ENCODE data around the gene AK4.

The AK4 gene

DNA sequence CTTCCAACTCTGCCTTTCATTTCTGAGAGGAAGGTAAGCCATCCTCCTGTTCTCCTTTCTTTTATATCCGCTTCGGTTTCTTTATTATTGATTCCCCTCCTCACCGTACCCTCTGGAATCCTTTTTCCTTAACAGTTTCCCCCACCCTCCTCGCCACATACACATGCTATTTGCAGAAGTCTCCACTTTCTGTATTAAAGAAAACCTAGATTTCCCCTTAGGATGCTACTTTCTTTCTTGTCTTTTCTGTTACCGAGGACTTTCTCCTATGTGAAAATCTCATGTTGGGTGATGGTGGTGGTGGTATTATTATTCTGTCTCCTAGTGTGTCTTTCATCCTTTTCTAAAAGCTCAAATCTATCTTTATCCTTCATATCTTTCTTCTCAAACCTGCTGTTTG is 62.3 kb downstream of the AK4 start:
- TF ChIP-seq BHLHE40 (IDR thresholded peaks at IDR 0.05; ENCODE audit: borderline replicate concordance) = no peak
- no peak for TF ChIP-seq LEF1 (IDR thresholded peaks at IDR 0.05; ENCODE audit: borderline replicate concordance)
- no peak for TF ChIP-seq L3MBTL2 (conservative IDR thresholded peaks at IDR 0.05)
- no peak for TF ChIP-seq ARNT (IDR thresholded peaks at IDR 0.05)
- TF ChIP-seq FOXM1 (IDR thresholded peaks at IDR 0.05; ENCODE audit: borderline replicate concordance) = no peak
- no peak for TF ChIP-seq CTBP1 (IDR thresholded peaks at IDR 0.05; ENCODE audit: borderline replicate concordance)
- no peak for TF ChIP-seq HDGF (IDR thresholded peaks at IDR 0.05; ENCODE audit: borderline replicate concordance)
- CTCF ChIA-PET = interaction anchor here (1.6 kb wide), 1 partner anchor 11 kb away, joined by 3 read pairs; no protein-coding TSS in a partner anchor
- DNase-seq (ENCODE audit: extremely low spot score) = no peak
- POLR2A ChIA-PET = no interaction called here

DNA sequence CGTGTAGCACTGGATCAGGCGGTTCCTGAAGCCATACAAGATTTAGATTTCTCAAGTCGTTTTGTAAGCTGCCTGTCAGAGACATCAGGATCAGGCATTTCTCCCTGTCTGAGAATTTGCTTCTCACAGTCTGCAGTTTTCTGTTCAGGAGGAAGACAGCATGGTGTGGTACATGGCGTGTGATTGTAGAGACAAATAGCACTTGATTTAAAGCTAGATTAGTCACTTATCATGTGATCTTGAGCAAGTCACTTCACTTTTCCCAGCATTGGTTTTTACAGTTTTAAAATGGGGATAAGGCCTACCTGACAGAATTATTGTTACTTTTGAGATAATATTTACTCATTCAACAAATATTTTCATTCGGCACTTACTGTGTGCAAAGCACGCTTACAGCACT is 63.3 kb downstream of the AK4 start:
- TF ChIP-seq SP1 (IDR thresholded peaks at IDR 0.05) (no peak), HDGF (IDR thresholded peaks at IDR 0.05; ENCODE audit: borderline replicate concordance) (no peak), PKNOX1 (IDR thresholded peaks at IDR 0.05) (no peak), CTBP1 (IDR thresholded peaks at IDR 0.05; ENCODE audit: borderline replicate concordance) (no peak), FOXM1 (IDR thresholded peaks at IDR 0.05; ENCODE audit: borderline replicate concordance) (no peak), ARNT (IDR thresholded peaks at IDR 0.05) (no peak), NFRKB (IDR thresholded peaks at IDR 0.05) (no peak), BHLHE40 (IDR thresholded peaks at IDR 0.05; ENCODE audit: borderline replicate concordance) (no peak), FOXA1 (IDR thresholded peaks at IDR 0.05) (no peak), FOXK2 (IDR thresholded peaks at IDR 0.05) (no peak)
- DNase-seq (ENCODE audit: extremely low spot score) = no peak
- CTCF ChIA-PET = interaction anchor here (0.7 kb wide), 1 partner anchor 84 kb away, joined by 3 read pairs; no protein-coding TSS in a partner anchor
- POLR2A ChIA-PET = no interaction called here

GRCh38 chr1:65213271-65214023 is 65.4 kb downstream of the AK4 start:
- TF ChIP-seq LEF1 (IDR thresholded peaks at IDR 0.05; ENCODE audit: borderline replicate concordance) = no peak
- no peak for TF ChIP-seq ARNT (IDR thresholded peaks at IDR 0.05)
- TF ChIP-seq PKNOX1 (IDR thresholded peaks at IDR 0.05) = no peak
- no peak for TF ChIP-seq L3MBTL2 (conservative IDR thresholded peaks at IDR 0.05)
- no peak for TF ChIP-seq ELF4 (IDR thresholded peaks at IDR 0.05)
- no peak for DNase-seq (ENCODE audit: extremely low spot score)
- POLR2A ChIA-PET = no interaction called here
- CTCF ChIA-PET = interaction anchor here (0.6 to 1.1 kb wide), 4 partner anchors 18 to 1055 kb away, joined by 3 read pairs; no protein-coding TSS in a partner anchor

- ChIA-PET POLR2A (no interaction called here), CTCF (interaction anchor here (0.6 kb wide), 1 partner anchor 473 kb away, joined by 3 read pairs; no protein-coding TSS in a partner anchor)
- DNase-seq (ENCODE audit: extremely low spot score) = no peak
- TF ChIP-seq L3MBTL2 (conservative IDR thresholded peaks at IDR 0.05) (no peak), PKNOX1 (IDR thresholded peaks at IDR 0.05) (no peak), BHLHE40 (IDR thresholded peaks at IDR 0.05; ENCODE audit: borderline replicate concordance) (no peak), SUZ12 (IDR thresholded peaks at IDR 0.05) (no peak), SP1 (IDR thresholded peaks at IDR 0.05) (no peak), ELF4 (IDR thresholded peaks at IDR 0.05) (no peak), CTBP1 (IDR thresholded peaks at IDR 0.05; ENCODE audit: borderline replicate concordance) (no peak), NFRKB (IDR thresholded peaks at IDR 0.05) (no peak), HDGF (IDR thresholded peaks at IDR 0.05; ENCODE audit: borderline replicate concordance) (no peak), ARNT (IDR thresholded peaks at IDR 0.05) (no peak), ZNF384 (IDR thresholded peaks at IDR 0.05) (no peak), FOXK2 (IDR thresholded peaks at IDR 0.05) (no peak), FOXA1 (IDR thresholded peaks at IDR 0.05) (no peak), TARDBP (IDR thresholded peaks at IDR 0.05) (no peak), LEF1 (IDR thresholded peaks at IDR 0.05; ENCODE audit: borderline replicate concordance) (no peak), FOXM1 (IDR thresholded peaks at IDR 0.05; ENCODE audit: borderline replicate concordance) (no peak)
These were observed 66.5 kb downstream of the AK4 start for GRCh38 chr1:65214340-65215027.

GRCh38 chr1:65216989-65217388 is 69.0 kb downstream of the AK4 start:
- ChIA-PET POLR2A (no interaction called here), CTCF (interaction anchor here (0.6 kb wide), 1 partner anchor 1890 kb away, joined by 3 read pairs; no protein-coding TSS in a partner anchor)
- DNase-seq (ENCODE audit: extremely low spot score) = no peak
- TF ChIP-seq FOXM1 (IDR thresholded peaks at IDR 0.05; ENCODE audit: borderline replicate concordance) (no peak), HDGF (IDR thresholded peaks at IDR 0.05; ENCODE audit: borderline replicate concordance) (no peak), PKNOX1 (IDR thresholded peaks at IDR 0.05) (no peak), ARNT (IDR thresholded peaks at IDR 0.05) (no peak), FOXK2 (IDR thresholded peaks at IDR 0.05) (no peak), CTBP1 (IDR thresholded peaks at IDR 0.05; ENCODE audit: borderline replicate concordance) (no peak), FOXA1 (IDR thresholded peaks at IDR 0.05) (no peak), ELF4 (IDR thresholded peaks at IDR 0.05) (no peak), L3MBTL2 (conservative IDR thresholded peaks at IDR 0.05) (no peak), SUZ12 (IDR thresholded peaks at IDR 0.05) (no peak), BHLHE40 (IDR thresholded peaks at IDR 0.05; ENCODE audit: borderline replicate concordance) (no peak), ZNF384 (IDR thresholded peaks at IDR 0.05) (no peak), NFRKB (IDR thresholded peaks at IDR 0.05) (no peak), LEF1 (IDR thresholded peaks at IDR 0.05; ENCODE audit: borderline replicate concordance) (no peak), SP1 (IDR thresholded peaks at IDR 0.05) (no peak), TARDBP (IDR thresholded peaks at IDR 0.05) (no peak)
